Ovary (tissue), 3 donors: ENCODE results near the gene YBX2.

Source experiments
- EP300 ChIP-seq: sonication (generic); formaldehyde crosslinking; IDR thresholded peaks from one replicate; pipeline ENCODE4 v1.6.1; 2017; ENCODE audit warnings: antibody characterized with exemption
- POLR2A ChIP-seq: fragments of 450-650 bp; IDR thresholded peaks from one replicate; pipeline ENCODE4 v1.6.1; 2017; ENCODE audit warnings: antibody characterized with exemption, mild to moderate bottlenecking, moderate library complexity
- TF ChIP-seq, protein P1 (sequence below), 3 donors: fragments of 450-650 bp in 2 of 3; fragments of 200-600 bp in 1 of 3; IDR thresholded peaks; one replicate each; pipeline versions ENCODE4 v1.5.1 to v1.8.0; 2016 to 2022; ENCODE audit warnings: antibody characterized with exemption in 3 of 3, mild to moderate bottlenecking in 1 of 3
- donor health status: DM: no; HTN: no; CAD: no.

DNA sequence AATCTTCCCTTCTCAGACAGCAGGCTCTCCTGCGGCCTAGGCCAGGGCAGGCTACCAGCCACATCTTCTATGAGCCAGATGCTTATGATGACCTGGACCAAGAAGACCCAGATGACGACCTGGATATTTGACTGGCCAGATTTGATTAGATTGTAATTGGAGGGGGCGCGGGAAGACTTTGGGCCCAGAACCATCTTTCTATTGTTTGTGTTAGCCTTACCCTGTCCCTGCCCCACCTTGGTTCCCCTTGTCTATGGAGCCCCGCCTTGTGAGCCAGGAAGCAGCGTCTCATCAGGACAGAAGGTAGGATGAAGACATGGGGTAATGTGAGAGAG is 34.9 kb downstream of the YBX2 start:
- TF ChIP-seq, protein P1, sequence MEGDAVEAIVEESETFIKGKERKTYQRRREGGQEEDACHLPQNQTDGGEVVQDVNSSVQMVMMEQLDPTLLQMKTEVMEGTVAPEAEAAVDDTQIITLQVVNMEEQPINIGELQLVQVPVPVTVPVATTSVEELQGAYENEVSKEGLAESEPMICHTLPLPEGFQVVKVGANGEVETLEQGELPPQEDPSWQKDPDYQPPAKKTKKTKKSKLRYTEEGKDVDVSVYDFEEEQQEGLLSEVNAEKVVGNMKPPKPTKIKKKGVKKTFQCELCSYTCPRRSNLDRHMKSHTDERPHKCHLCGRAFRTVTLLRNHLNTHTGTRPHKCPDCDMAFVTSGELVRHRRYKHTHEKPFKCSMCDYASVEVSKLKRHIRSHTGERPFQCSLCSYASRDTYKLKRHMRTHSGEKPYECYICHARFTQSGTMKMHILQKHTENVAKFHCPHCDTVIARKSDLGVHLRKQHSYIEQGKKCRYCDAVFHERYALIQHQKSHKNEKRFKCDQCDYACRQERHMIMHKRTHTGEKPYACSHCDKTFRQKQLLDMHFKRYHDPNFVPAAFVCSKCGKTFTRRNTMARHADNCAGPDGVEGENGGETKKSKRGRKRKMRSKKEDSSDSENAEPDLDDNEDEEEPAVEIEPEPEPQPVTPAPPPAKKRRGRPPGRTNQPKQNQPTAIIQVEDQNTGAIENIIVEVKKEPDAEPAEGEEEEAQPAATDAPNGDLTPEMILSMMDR (IDR thresholded peaks at IDR 0.05), result no peak
- TF ChIP-seq POLR2A, result no peak
- no peak for TF ChIP-seq EP300
